Kidney epithelial cell (primary cell): ENCODE measurements around the gene CDYL. TPM values are rescaled to one million over a fixed set of nuclear protein-coding genes. Genes with fewer than 3 reads are reported as not detected.

Experiments
- DNase-seq: peaks from one replicate; pipeline ENCODE4 v3.0.0-alpha.2; 2010; ENCODE audit warnings: low read depth
- H3K27me3 ChIP-seq: 2 replicates; pipeline ENCODE4 v1.6.0; 2011; ENCODE audit warnings: low read length; ENCODE audit not compliant: control insufficient read depth, insufficient read depth
- H3K36me3 ChIP-seq: 2 replicates; pipeline ENCODE4 v1.5.1; 2011; ENCODE audit warnings: low read length; ENCODE audit not compliant: control insufficient read depth, insufficient read depth
- H3K4me3 ChIP-seq: 2 replicates; pipeline ENCODE4 v1.5.1; 2011; ENCODE audit warnings: low read depth, mild to moderate bottlenecking, control low read depth, low read length
- total RNA-seq: library from RNA; depleted of rRNA; stranded (reverse); fragments of >200 nt; gene quantifications from 2 replicates; pipeline ENCODE4 v1.2.3, GENCODE V29; 2015
- TF ChIP-seq, protein P1 (sequence below): IDR thresholded peaks from 2 replicates; pipeline ENCODE4 v1.5.1; 2011; ENCODE audit warnings: mild to moderate bottlenecking, moderate library complexity, low read length, control low read depth, inconsistent platforms; ENCODE audit not compliant: insufficient read depth, poor library complexity, severe bottlenecking

Gene CDYL
- total RNA-seq, 1 donor from 2014 or later, result 46.7 TPM

DNA sequence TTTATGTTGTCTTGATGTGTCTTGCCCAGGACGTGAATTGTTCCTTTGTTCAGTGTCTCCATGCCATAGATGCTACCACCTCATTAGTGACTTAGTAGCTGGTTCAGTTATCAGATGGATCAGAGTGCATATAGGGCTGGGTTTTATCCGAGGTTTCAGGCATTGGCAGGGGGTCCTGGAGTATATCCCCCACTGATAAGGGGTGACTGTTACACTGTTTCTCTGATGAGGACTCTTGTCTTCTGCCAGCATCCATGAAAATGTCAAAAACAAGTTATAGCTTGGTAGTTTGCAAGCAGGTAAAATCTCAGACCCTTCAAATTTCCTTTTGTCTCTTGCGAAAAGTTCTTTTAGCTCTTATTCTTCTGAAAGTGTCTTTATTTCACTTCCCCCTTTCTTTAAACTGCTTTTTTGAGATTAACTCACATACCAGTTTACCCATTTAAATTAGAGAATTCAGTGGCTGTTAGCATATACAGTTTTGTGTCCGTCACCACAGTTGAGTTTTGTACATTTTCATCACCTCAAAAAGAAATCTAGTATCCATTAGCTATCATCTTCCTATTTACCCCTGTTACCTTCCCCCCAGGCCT, 109.2 kb downstream of the CDYL start:
- no peaks in the 10 kb centered on the region for H3K36me3 ChIP-seq
- H3K4me3 ChIP-seq, result no peak overlapping the region
- DNase-seq, result no peak
- no peaks in the 10 kb centered on the region for H3K27me3 ChIP-seq
- TF ChIP-seq, protein P1, sequence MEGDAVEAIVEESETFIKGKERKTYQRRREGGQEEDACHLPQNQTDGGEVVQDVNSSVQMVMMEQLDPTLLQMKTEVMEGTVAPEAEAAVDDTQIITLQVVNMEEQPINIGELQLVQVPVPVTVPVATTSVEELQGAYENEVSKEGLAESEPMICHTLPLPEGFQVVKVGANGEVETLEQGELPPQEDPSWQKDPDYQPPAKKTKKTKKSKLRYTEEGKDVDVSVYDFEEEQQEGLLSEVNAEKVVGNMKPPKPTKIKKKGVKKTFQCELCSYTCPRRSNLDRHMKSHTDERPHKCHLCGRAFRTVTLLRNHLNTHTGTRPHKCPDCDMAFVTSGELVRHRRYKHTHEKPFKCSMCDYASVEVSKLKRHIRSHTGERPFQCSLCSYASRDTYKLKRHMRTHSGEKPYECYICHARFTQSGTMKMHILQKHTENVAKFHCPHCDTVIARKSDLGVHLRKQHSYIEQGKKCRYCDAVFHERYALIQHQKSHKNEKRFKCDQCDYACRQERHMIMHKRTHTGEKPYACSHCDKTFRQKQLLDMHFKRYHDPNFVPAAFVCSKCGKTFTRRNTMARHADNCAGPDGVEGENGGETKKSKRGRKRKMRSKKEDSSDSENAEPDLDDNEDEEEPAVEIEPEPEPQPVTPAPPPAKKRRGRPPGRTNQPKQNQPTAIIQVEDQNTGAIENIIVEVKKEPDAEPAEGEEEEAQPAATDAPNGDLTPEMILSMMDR, result no peak

DNA sequence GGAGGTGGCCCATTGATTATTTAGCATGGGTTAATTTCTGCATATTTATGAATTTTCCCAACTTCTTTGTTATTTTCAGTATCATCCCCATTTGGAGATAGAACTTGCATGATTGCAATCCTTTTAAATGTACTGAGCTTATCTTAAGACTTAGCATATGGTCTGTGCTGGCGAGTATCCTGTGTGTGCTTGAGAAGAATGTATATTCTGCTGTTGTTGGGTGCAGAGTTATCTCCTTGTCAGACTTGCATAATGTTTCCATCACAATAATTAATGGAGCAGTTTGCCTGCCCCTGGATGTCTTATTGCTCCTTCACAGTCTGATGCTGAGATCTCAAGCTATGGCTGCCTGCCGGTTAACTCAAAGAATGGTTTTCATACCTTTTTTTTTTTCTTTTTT, 112.6 kb downstream of the CDYL start:
- H3K27me3 ChIP-seq, result no peaks in the 10 kb centered on the region
- no peak overlapping the region for H3K4me3 ChIP-seq
- TF ChIP-seq, protein P1, result no peak
- no peak for DNase-seq
- H3K36me3 ChIP-seq, result no peaks in the 10 kb centered on the region

DNA sequence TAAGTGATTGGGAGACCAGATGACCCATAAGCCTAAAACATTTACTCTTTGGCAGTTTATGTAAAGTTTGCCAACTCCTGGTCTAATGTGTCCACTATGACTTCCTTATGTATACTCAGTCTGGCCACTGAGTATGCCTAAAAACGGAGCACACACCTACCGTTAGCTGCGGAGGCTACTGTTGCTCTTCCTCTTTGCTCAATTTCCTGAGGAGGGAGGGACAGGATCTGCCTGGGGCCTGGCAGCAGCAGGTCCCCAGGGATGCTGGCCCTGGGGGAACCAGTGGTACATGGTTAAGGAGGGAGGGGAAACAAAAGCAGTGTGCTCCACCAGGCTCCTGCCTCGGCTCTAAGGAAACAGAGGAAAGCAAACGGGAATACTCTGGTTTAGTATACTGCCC, 113.5 kb downstream of the CDYL start:
- no peak overlapping the region for H3K4me3 ChIP-seq
- H3K27me3 ChIP-seq, result no peaks in the 10 kb centered on the region
- no peak for DNase-seq
- no peaks in the 10 kb centered on the region for H3K36me3 ChIP-seq
- TF ChIP-seq, protein P1, result no peak

DNA sequence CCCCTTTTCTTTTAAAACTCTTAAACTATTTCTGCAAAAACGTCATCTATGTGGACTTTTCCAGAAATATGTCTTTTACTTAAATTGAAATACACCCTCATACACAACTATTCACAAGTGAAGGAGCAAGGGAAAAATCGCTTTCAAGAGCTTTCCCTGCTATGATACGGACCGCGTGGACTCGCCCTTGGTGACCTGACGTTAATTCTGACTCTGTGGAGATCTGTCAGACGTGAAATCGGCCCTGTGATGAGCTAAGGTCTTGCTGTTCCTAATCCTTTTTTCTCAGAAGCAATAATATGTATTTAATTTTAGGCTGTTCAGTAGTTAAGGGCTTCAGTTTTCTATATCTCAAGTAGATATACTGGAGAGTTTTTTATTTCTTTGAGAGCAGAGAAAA, 114.0 kb downstream of the CDYL start:
- Histone ChIP-seq H3K36me3 (no peaks in the 10 kb centered on the region), H3K4me3 (no peak overlapping the region), H3K27me3 (no peaks in the 10 kb centered on the region)
- TF ChIP-seq, protein P1, result no peak
- no peak for DNase-seq

DNA sequence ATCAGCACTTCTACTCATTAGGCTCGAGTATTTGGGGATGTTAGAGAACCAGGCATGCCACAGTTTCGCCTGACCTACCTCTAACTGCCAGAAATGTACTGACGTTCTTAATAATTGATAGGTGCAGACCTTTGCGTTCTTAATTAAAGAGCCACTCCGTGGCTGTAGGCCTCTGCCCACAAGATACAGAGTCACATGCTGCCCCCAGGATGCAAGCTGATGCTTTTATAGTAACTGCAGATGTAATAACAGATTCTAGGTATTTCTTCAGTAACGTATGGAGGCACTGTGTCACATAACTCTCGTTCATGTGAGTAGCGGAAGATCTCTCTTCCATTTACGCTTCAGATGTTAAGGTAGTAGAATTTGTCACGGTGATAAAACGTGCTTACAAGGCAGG, 114.4 kb downstream of the CDYL start:
- TF ChIP-seq, protein P1, result no peak
- no peaks in the 10 kb centered on the region for H3K27me3 ChIP-seq
- DNase-seq, result no peak
- H3K36me3 ChIP-seq, result no peaks in the 10 kb centered on the region
- H3K4me3 ChIP-seq, result no peak overlapping the region

DNA sequence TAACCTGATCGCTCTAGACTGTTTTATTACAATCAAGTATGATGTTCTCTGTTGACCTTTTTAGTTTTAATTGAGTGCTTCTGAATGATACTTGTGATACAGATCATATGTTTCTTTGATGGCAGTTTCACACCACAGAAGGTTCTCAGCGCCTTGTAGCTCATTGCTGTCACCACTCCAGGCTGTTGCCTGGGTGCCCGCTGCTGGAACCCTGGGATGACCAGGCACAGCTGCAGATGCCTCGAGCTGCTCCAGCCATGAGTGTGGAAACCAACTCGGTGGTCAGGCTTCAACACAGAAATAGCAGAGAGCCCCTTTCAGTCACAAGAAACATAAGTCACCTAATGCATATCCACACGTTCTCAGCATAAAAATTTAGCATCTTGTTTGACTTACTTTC, 114.9 kb downstream of the CDYL start:
- TF ChIP-seq, protein P1, result no peak
- no peak for DNase-seq
- H3K4me3 ChIP-seq, result no peak overlapping the region
- H3K36me3 ChIP-seq, result no peaks in the 10 kb centered on the region
- H3K27me3 ChIP-seq, result no peaks in the 10 kb centered on the region
